ENCODE data around the gene POLK. TPM values are rescaled to one million over a fixed set of nuclear protein-coding genes. Genes with fewer than 3 reads are reported as not detected.

POLK gene
- polyA plus RNA-seq, 1 of the 3 experiments (the other 2 are of a cell fraction): 5.5 TPM

DNA sequence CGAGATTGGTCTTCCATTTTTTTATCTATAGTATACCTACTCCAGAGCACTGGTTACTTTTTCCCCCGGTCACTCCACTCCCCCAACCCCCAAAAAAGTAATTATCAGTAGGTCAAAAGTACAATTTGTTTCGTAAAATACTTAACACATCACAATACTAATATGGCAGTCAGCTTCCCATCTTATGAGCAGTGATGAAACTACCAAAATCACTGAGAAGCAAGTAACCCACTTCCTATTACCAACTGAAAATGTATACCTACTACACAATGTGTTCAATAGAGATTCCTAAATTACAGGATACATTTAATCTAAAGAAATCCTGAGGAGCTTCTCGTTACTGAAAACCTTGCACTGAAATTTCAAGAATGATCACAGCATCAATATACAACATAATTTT is 2.1 kb upstream of the POLK start:
- Histone ChIP-seq H4K20me1 (ENCODE audit: insufficient read depth) (no peaks in the 10 kb centered on the region; the same call in 1 of the 2 replicates), H3K9me3 (no peaks in the 10 kb centered on the region), H3K4me1 (ENCODE audit: control insufficient read depth in 1 of 2, insufficient read depth in 2 of 2, low read depth in 1 of 2, low read length in 1 of 2) (peaks cover 3 to 6% of the 10 kb centered on the region in 2 experiments; a peak in 2 of 4 replicates), H2AFZ (ENCODE audit: low read depth) (no peak overlapping the region), H3K4me3 (ENCODE audit: low read depth in 2 of 2, low read length in 1 of 2) (peak overlapping the region; percentile 85 to 98), H3F3A (replicated peaks; ENCODE audit: insufficient read depth) (peaks cover 7% of the 10 kb centered on the region), H3K4me2 (peak overlapping the region; percentile 83), H3K27ac (ENCODE audit: low read depth in 2 of 2, low read length in 1 of 2) (peak overlapping the region in 1 of 2 experiments; percentile 28; a peak in 3 of 4 replicates), H3K79me2 (ENCODE audit: insufficient read depth) (peaks cover 89% of the 10 kb centered on the region), H3K9ac (peak overlapping the region; percentile 79; the same call in 1 of the 2 replicates), H3K36me3 (replicated peaks in 1 of 2; ENCODE audit: control insufficient read depth in 1 of 2, insufficient read depth in 2 of 2, low read length in 1 of 2) (peaks cover 7 to 12% of the 10 kb centered on the region in 2 experiments), H3K27me3 (ENCODE audit: insufficient read depth) (no peaks in the 10 kb centered on the region), H3K9me2 (no peaks in the 10 kb centered on the region)
- CTCF ChIA-PET: interaction anchor here (0.9 to 1.6 kb wide), 4 partner anchors 60 to 173 kb away, joined by 3 to 9 read pairs (median 3); partner anchors contain the start of gene HMGCR
- no peak for DNase-seq
- POLR2A ChIA-PET: no interaction called here
- TF ChIP-seq MEF2A (IDR thresholded peaks at IDR 0.05; ENCODE audit: borderline replicate concordance, low read depth) (no peak), GABPA (IDR thresholded peaks at IDR 0.05; ENCODE audit: low read depth) (no peak), CHD2 (IDR thresholded peaks at IDR 0.05; ENCODE audit: low read length, partially characterized antibody) (no peak), SIN3A (IDR thresholded peaks at IDR 0.05; ENCODE audit: borderline replicate concordance, low read depth, low read length) (no peak), RXRA (IDR thresholded peaks at IDR 0.05; ENCODE audit: borderline replicate concordance, low read depth) (no peak), POLR2AphosphoS5 (IDR thresholded peaks at IDR 0.05; ENCODE audit: low read depth, low read length) (no peak), NRF1 (IDR thresholded peaks at IDR 0.05; ENCODE audit: low read depth, low read length) (no peak), EP300 (IDR thresholded peaks at IDR 0.05; ENCODE audit: borderline replicate concordance in 1 of 2, low read depth in 1 of 2, low read length in 1 of 2) (no peak), MXI1 (IDR thresholded peaks at IDR 0.05; ENCODE audit: low read depth, low read length) (no peak), TCF12 (IDR thresholded peaks at IDR 0.05) (no peak), USF1 (IDR thresholded peaks at IDR 0.05; ENCODE audit: borderline replicate concordance, low read depth) (no peak), RCOR1 (IDR thresholded peaks at IDR 0.05; ENCODE audit: low read length) (no peak), FOXJ3 (CRISPR knock-in tag; IDR thresholded peaks at IDR 0.05) (no peak), SMC3 (IDR thresholded peaks at IDR 0.05; ENCODE audit: low read depth, low read length) (no peak), EZH2phosphoT487 (IDR thresholded peaks at IDR 0.05; ENCODE audit: borderline replicate concordance, low read depth) (no peak)
- TF ChIP-seq, protein P1, sequence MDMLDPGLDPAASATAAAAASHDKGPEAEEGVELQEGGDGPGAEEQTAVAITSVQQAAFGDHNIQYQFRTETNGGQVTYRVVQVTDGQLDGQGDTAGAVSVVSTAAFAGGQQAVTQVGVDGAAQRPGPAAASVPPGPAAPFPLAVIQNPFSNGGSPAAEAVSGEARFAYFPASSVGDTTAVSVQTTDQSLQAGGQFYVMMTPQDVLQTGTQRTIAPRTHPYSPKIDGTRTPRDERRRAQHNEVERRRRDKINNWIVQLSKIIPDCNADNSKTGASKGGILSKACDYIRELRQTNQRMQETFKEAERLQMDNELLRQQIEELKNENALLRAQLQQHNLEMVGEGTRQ (IDR thresholded peaks at IDR 0.05; ENCODE audit: borderline replicate concordance, low read depth, low read length): no peak
- 68% methylated on average over 4 of the region's 4 CpGs for WGBS (ENCODE audit: low lambda C conversion rate)

- peak; percentile 4 for DNase-seq
- H3K4me2 ChIP-seq: peak overlapping the region; percentile 83
- H3K4me1 ChIP-seq (ENCODE audit: control insufficient read depth in 1 of 2, insufficient read depth in 2 of 2, low read depth in 1 of 2, low read length in 1 of 2): peaks cover 3 to 6% of the 10 kb centered on the region in 2 experiments; a peak in 2 of 4 replicates
- ChIA-PET POLR2A (interaction anchor here (1.1 kb wide), 1 partner anchor 173 kb away, joined by 3 read pairs; the partner anchor contains the start of gene HMGCR), CTCF (interaction anchor here (0.9 to 1.6 kb wide), 3 partner anchors 60 to 173 kb away, joined by 3 to 9 read pairs (median 3); partner anchors contain the start of gene HMGCR)
- peak overlapping the region; percentile 79; the same call in 1 of the 2 replicates for H3K9ac ChIP-seq
- H3K79me2 ChIP-seq (ENCODE audit: insufficient read depth): peaks cover 89% of the 10 kb centered on the region
- H2AFZ ChIP-seq (ENCODE audit: low read depth): no peak overlapping the region
- H4K20me1 ChIP-seq (ENCODE audit: insufficient read depth): no peaks in the 10 kb centered on the region; the same call in 1 of the 2 replicates
- H3K9me3 ChIP-seq: no peaks in the 10 kb centered on the region
- H3K27me3 ChIP-seq (ENCODE audit: insufficient read depth): no peaks in the 10 kb centered on the region
- H3F3A ChIP-seq (replicated peaks; ENCODE audit: insufficient read depth): peaks cover 7% of the 10 kb centered on the region
- peaks cover 6 to 8% of the 10 kb centered on the region in 2 experiments for H3K36me3 ChIP-seq (replicated peaks in 1 of 2; ENCODE audit: control insufficient read depth in 1 of 2, insufficient read depth in 2 of 2, low read length in 1 of 2)
- H3K4me3 ChIP-seq (ENCODE audit: low read depth in 2 of 2, low read length in 1 of 2): peak overlapping the region; percentile 85 to 98
- H3K9me2 ChIP-seq: no peaks in the 10 kb centered on the region
- H3K27ac ChIP-seq (ENCODE audit: low read depth in 2 of 2, low read length in 1 of 2): peak overlapping the region; percentile 28 to 85; a peak in 3 of 4 replicates
- WGBS (ENCODE audit: low lambda C conversion rate): 0% methylated on average over 1 of the region's 1 CpG
- TF ChIP-seq SMC3 (IDR thresholded peaks at IDR 0.05; ENCODE audit: low read depth, low read length) (no peak), ELF1 (IDR thresholded peaks at IDR 0.05) (no peak), TCF12 (IDR thresholded peaks at IDR 0.05) (no peak), USF1 (IDR thresholded peaks at IDR 0.05; ENCODE audit: borderline replicate concordance, low read depth) (no peak), TEAD4 (IDR thresholded peaks at IDR 0.05; ENCODE audit: borderline replicate concordance, insufficient read depth) (no peak), SIN3A (IDR thresholded peaks at IDR 0.05; ENCODE audit: borderline replicate concordance, low read depth, low read length) (no peak), JUND (IDR thresholded peaks at IDR 0.05) (no peak), RAD21 (IDR thresholded peaks at IDR 0.05; ENCODE audit: low read length) (no peak)
- TF ChIP-seq, protein P1 (IDR thresholded peaks at IDR 0.05; ENCODE audit: borderline replicate concordance, low read depth, low read length): no peak
Measured at GRCh38 chr5:75509956-75510355, 1.7 kb upstream of the POLK start.
